NCI-H2196 (cell line): ENCODE results near the gene OR2T35.

ENCODE experiments used
- DNase-seq: peaks from one replicate; lab custom pipeline; 2025; ENCODE audit not compliant: unreplicated experiment; lab: John Stamatoyannopoulos, UW

OR2T35 gene

GRCh38 chr1:248627971-248628844 lies 16.9 kb downstream of the OR2T35 start:
- no peak for DNase-seq

GRCh38 chr1:248625971-248626370 lies 19.1 kb downstream of the OR2T35 start:
- DNase-seq, result no peak

GRCh38 chr1:248625166-248625565 lies 19.9 kb downstream of the OR2T35 start:
- no peak for DNase-seq

GRCh38 chr1:248622570-248623001 lies 22.5 kb downstream of the OR2T35 start:
- peak; percentile 0 for DNase-seq

- DNase-seq, result no peak
These were observed 23.3 kb downstream of the OR2T35 start for GRCh38 chr1:248621770-248622169.

- DNase-seq, result peak; percentile 0
These were observed 26.2 kb downstream of the OR2T35 start for GRCh38 chr1:248618878-248619277.

GRCh38 chr1:248618119-248618518 lies 27.0 kb downstream of the OR2T35 start:
- DNase-seq, result no peak

GRCh38 chr1:248613742-248614141 lies 31.3 kb downstream of the OR2T35 start:
- DNase-seq, result no peak

GRCh38 chr1:248611883-248612414 lies 33.1 kb downstream of the OR2T35 start:
- DNase-seq, result no peak

GRCh38 chr1:248610301-248610700 lies 34.8 kb downstream of the OR2T35 start:
- no peak for DNase-seq

GRCh38 chr1:248599396-248599795 lies 45.7 kb downstream of the OR2T35 start:
- no peak for DNase-seq

GRCh38 chr1:248597589-248597988 lies 47.5 kb downstream of the OR2T35 start, which contains the start of gene OR2T10:
OR2T10 (minus strand) TSS chr1:248597700; CDS start chr1:248593768, 3,932 bp downstream.
- no peak for DNase-seq

- no peak for DNase-seq
These were observed 48.5 kb downstream of the OR2T35 start for GRCh38 chr1:248596615-248597014.

- no peak for DNase-seq
These were observed 51.9 kb downstream of the OR2T35 start for GRCh38 chr1:248593226-248593625.

- DNase-seq, result no peak
These were observed 52.4 kb downstream of the OR2T35 start for GRCh38 chr1:248592655-248593054.

- DNase-seq, result no peak
These were observed 55.0 kb downstream of the OR2T35 start for GRCh38 chr1:248590055-248590454.

- DNase-seq, result no peak
These were observed 55.7 kb downstream of the OR2T35 start for GRCh38 chr1:248589334-248589733.
